Neural cell (in vitro differentiated cells): ENCODE measurements around the gene FGD1.

Experiments used
- EZH2 ChIP-seq: fragments of 200-600, 300-800 bp; shearing (Covaris generic), sonication (generic); IDR thresholded peaks from 2 replicates; pipeline ENCODE4 v1.6.1; 2014; ENCODE audit warnings: antibody characterized with exemption, low read length, borderline replicate concordance, mild to moderate bottlenecking; ENCODE audit not compliant: insufficient read depth, poor library complexity, severe bottlenecking
- MXI1 ChIP-seq: fragments of 450-650 bp; conservative IDR thresholded peaks from 2 replicates; pipeline ENCODE4 v1.6.1; 2014; ENCODE audit warnings: antibody characterized with exemption, mild to moderate bottlenecking; ENCODE audit not compliant: poor library complexity, severe bottlenecking
- POLR2AphosphoS5 ChIP-seq: IDR thresholded peaks from 2 replicates; pipeline ENCODE4 v1.6.1; 2012
- TF ChIP-seq, protein P1 (sequence below): fragments of 450-650 bp; IDR thresholded peaks from 2 replicates; pipeline ENCODE4 v1.5.1; 2014; ENCODE audit warnings: antibody characterized with exemption, mild to moderate bottlenecking, moderate library complexity; ENCODE audit not compliant: poor library complexity, severe bottlenecking

- TF ChIP-seq, protein P1, sequence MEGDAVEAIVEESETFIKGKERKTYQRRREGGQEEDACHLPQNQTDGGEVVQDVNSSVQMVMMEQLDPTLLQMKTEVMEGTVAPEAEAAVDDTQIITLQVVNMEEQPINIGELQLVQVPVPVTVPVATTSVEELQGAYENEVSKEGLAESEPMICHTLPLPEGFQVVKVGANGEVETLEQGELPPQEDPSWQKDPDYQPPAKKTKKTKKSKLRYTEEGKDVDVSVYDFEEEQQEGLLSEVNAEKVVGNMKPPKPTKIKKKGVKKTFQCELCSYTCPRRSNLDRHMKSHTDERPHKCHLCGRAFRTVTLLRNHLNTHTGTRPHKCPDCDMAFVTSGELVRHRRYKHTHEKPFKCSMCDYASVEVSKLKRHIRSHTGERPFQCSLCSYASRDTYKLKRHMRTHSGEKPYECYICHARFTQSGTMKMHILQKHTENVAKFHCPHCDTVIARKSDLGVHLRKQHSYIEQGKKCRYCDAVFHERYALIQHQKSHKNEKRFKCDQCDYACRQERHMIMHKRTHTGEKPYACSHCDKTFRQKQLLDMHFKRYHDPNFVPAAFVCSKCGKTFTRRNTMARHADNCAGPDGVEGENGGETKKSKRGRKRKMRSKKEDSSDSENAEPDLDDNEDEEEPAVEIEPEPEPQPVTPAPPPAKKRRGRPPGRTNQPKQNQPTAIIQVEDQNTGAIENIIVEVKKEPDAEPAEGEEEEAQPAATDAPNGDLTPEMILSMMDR, result no peak
- TF ChIP-seq POLR2AphosphoS5 (no peak), MXI1 (no peak), EZH2 (no peak)
Measured at GRCh38 chrX:54423161-54423888, 72.7 kb downstream of the FGD1 start.
